K562 (cell line): ENCODE measurements around the gene ZNF438. TPM values are rescaled to one million over a fixed set of nuclear protein-coding genes. Genes with fewer than 3 reads are reported as not detected.

Experiments used
- ATAC-seq: fragments of 200-7000 bp; cut with Tn5 transposase; 3 replicates; pipeline ENCODE4 v1.9.1; 2020; ENCODE audit warnings: moderate library complexity
- BruUV-seq: library from RNA; stranded (reverse); fragments of 400-500 nt; replicated peaks from 2 replicates; lab custom pipeline; 2021; lab: Mats Ljungman, UMichigan
- CTCF ChIA-PET: fragments of 300-600 bp; formaldehyde crosslinking; extraction: SDS; loops from one replicate; lab custom pipeline; 2021; ENCODE audit warnings: low intra/inter-chr PET ratio; lab: Yijun Ruan, JAX
- POLR2A ChIA-PET: fragments of 300-600, 350-650 bp; sonication (Branson Sonifier 250); formaldehyde crosslinking; extraction: SDS; loops from one replicate; lab custom pipeline; 2021; ENCODE audit warnings: antibody characterized with exemption, inconsistent platforms; lab: Yijun Ruan, JAX
- DNase-seq, 4 experiments: peaks; one replicate each; pipeline versions ENCODE4 v3.0.0 to v3.0.0-alpha.2; 2011 to 2018; ENCODE audit warnings: low spot score in 3 of 4, mixed read lengths in 3 of 4; ENCODE audit errors: extremely low read depth in 1 of 4
- FAIRE-seq: peaks from 2 replicates; lab custom pipeline; 2011; peaks lifted over from hg19 to GRCh38; lab: Jason Lieb, UNC
- H2AFZ ChIP-seq: 2 replicates; pipeline ENCODE4 v1.6.0; 2011; ENCODE audit warnings: low read depth, low read length, control low read depth, inconsistent platforms
- H3K27ac ChIP-seq: fragments of 200-600 bp; 3 replicates; pipeline ENCODE4 v1.8.0; 2011; ENCODE audit warnings: low read depth, mild to moderate bottlenecking, control low read depth, inconsistent platforms, low read length, moderate library complexity, mixed read lengths; ENCODE audit errors: extremely low read depth
- H3K27me3 ChIP-seq, 2 experiments: fragments of 300-600 bp in 1 of 2; 2 replicates in 1 of 2; 3 replicates in 1 of 2; pipeline versions ENCODE4 v1.6.0 to v1.8.0; 2011; ENCODE audit warnings: inconsistent platforms in 2 of 2, low read length in 2 of 2, mild to moderate bottlenecking in 1 of 2, mixed read lengths in 1 of 2, moderate library complexity in 1 of 2; ENCODE audit not compliant: control insufficient read depth in 2 of 2, insufficient read depth in 2 of 2
- H3K36me3 ChIP-seq: fragments of 300-600 bp; 3 replicates; pipeline ENCODE4 v1.8.0; 2011; ENCODE audit warnings: mild to moderate bottlenecking, low read length, inconsistent platforms; ENCODE audit not compliant: control insufficient read depth, insufficient read depth
- H3K4me1 ChIP-seq, 2 experiments: fragments of 200-600 bp in 1 of 2; replicated peaks in 1 of 2; 2 replicates in 1 of 2; 3 replicates in 1 of 2; pipeline versions ENCODE4 v1.5.1 to v1.8.0; 2011; ENCODE audit warnings: inconsistent platforms in 2 of 2, low read length in 2 of 2, mild to moderate bottlenecking in 1 of 2, mixed read lengths in 1 of 2, moderate library complexity in 1 of 2; ENCODE audit not compliant: control insufficient read depth in 2 of 2, insufficient read depth in 2 of 2
- H3K4me2 ChIP-seq: 2 replicates; pipeline ENCODE4 v1.6.1; 2011; ENCODE audit warnings: low read length, control low read depth, inconsistent platforms, mixed read lengths; ENCODE audit not compliant: insufficient read depth
- H3K4me3 ChIP-seq: fragments of 200-600 bp; sonication (generic), shearing (Covaris generic); 2 replicates; pipeline ENCODE4 v1.5.1; 2016; ENCODE audit warnings: control low read depth, inconsistent platforms
- H3K79me2 ChIP-seq: fragments of 200-600 bp; 3 replicates; pipeline ENCODE4 v1.8.0; 2011; ENCODE audit warnings: low read length, inconsistent platforms; ENCODE audit not compliant: control insufficient read depth, insufficient read depth
- H3K9ac ChIP-seq, 2 experiments: 2 replicates each; pipeline versions ENCODE4 v1.6.0 to v1.6.1; 2011; ENCODE audit warnings: low read depth in 2 of 2, low read length in 2 of 2, control low read depth in 1 of 2, inconsistent platforms in 1 of 2, mild to moderate bottlenecking in 1 of 2, mixed read lengths in 1 of 2; ENCODE audit not compliant: insufficient read depth in 1 of 2
- H3K9me1 ChIP-seq: one replicate; pipeline ENCODE4 v1.6.0; 2011; ENCODE audit warnings: inconsistent platforms, mild to moderate bottlenecking, low read length, moderate library complexity; ENCODE audit not compliant: control insufficient read depth, insufficient read depth
- H3K9me3 ChIP-seq: replicated peaks from 2 replicates; pipeline ENCODE4 v1.5.1; 2011; ENCODE audit warnings: low read depth, low read length, inconsistent platforms; ENCODE audit not compliant: control insufficient read depth, insufficient read depth
- H4K20me1 ChIP-seq: replicated peaks from 2 replicates; pipeline ENCODE4 v1.6.1; 2011; ENCODE audit warnings: low read length, inconsistent platforms, mixed read lengths; ENCODE audit not compliant: control insufficient read depth, insufficient read depth
- CREB3 ChIP-seq: fragments of 450-650 bp; conservative IDR thresholded peaks from 2 replicates; pipeline ENCODE4 v1.6.1; 2016; ENCODE audit warnings: missing genetic modification characterization, low read depth, mild to moderate bottlenecking, missing compliant biosample characterization, moderate library complexity
- GATA2 ChIP-seq: sonication (generic); formaldehyde crosslinking; IDR thresholded peaks from 2 replicates; pipeline ENCODE4 v1.4.0; 2020; ENCODE audit warnings: mild to moderate bottlenecking, missing genetic modification reagents
- HINFP ChIP-seq: fragments of 450-650 bp; conservative IDR thresholded peaks from 2 replicates; pipeline ENCODE4 v1.6.1; 2016; ENCODE audit warnings: missing genetic modification characterization, low read depth, mild to moderate bottlenecking, control low read depth, missing compliant biosample characterization
- ID3 ChIP-seq, 2 experiments: fragments of 250-450 bp in 1 of 2; fragments of 450-650 bp in 1 of 2; sonication (Bioruptor Pico) in 1 of 2; IDR thresholded peaks; 2 replicates each; pipeline versions ENCODE4 v1.6.1 to v1.8.0; 2016 to 2021; ENCODE audit warnings: mild to moderate bottlenecking in 2 of 2, moderate library complexity in 2 of 2, missing compliant biosample characterization in 1 of 2, missing genetic modification characterization in 1 of 2
- MAX ChIP-seq: sonication (generic); formaldehyde crosslinking; IDR thresholded peaks from 2 replicates; pipeline ENCODE4 v1.9.0; 2022; ENCODE audit warnings: mild to moderate bottlenecking, missing genetic modification reagents
- MEF2D ChIP-seq: conservative IDR thresholded peaks from 2 replicates; pipeline ENCODE4 v1.6.1; 2016; ENCODE audit warnings: low read depth, missing genetic modification characterization, missing compliant biosample characterization
- MLLT1 ChIP-seq, 2 experiments: fragments of 450-650 bp; IDR thresholded peaks; 2 replicates each; pipeline ENCODE4 v1.6.1; 2016
- NR2F6 ChIP-seq: fragments of 450-650 bp; formaldehyde crosslinking; IDR thresholded peaks from 2 replicates; pipeline ENCODE4 v1.4.0; 2020; ENCODE audit warnings: mild to moderate bottlenecking
- NRF1 ChIP-seq, 2 experiments: fragments of 450-650 bp; IDR thresholded peaks in 1 of 2; conservative IDR thresholded peaks in 1 of 2; 2 replicates each; pipeline ENCODE4 v1.6.1; 2014; ENCODE audit warnings: mild to moderate bottlenecking in 2 of 2
- PTBP1 ChIP-seq: fragments of 200-400 bp; formaldehyde crosslinking; IDR thresholded peaks from 2 replicates; pipeline ENCODE4 v1.6.1; 2017; ENCODE audit warnings: low read depth, low read length
- ZC3H8 ChIP-seq: fragments of 450-650 bp; IDR thresholded peaks from 2 replicates; pipeline ENCODE4 v1.6.1; 2017
- ZNF133 ChIP-seq: fragments of 250-450 bp; sonication (Bioruptor Pico); IDR thresholded peaks from 2 replicates; pipeline ENCODE4 v1.4.0; 2020; ENCODE audit warnings: mild to moderate bottlenecking
- ZNF699 ChIP-seq: fragments of 250-450 bp; sonication (Bioruptor Pico); IDR thresholded peaks from 2 replicates; pipeline ENCODE4 v1.8.0; 2021; ENCODE audit warnings: mild to moderate bottlenecking, moderate library complexity; ENCODE audit not compliant: insufficient replicate concordance
- in situ Hi-C: fragments of 300-500 bp; cut with MboI; formaldehyde crosslinking; loops from 4 replicates; pipeline ENCODE4 v1.15.0; 2018; ENCODE audit warnings: inconsistent platforms, mixed read lengths
- intact Hi-C: fragments of 100-400 bp; cut with micrococcal nuclease; formaldehyde crosslinking; loops from 2 replicates; pipeline ENCODE4 v1.14.2; 2022
- polyA plus RNA-seq, 8 experiments: library from polyadenylated mRNA; depleted of rRNA in 4 of 8; stranded (reverse) in 5 of 8; unstranded in 3 of 8; fragments of >200 nt; fragmentation: Nextera tagmentation in 2 of 8; fragmentation: Illumina TruSeq in 1 of 8; extraction: Ambion mirVana in 2 of 8; extraction: Trizol in 1 of 8; gene quantifications; 2 replicates each; pipeline versions ENCODE4 v1.2.1 to v1.2.3, GENCODE V29; 2011 to 2014; ENCODE audit warnings: inconsistent platforms in 1 of 8, missing spikeins in 1 of 8
- total RNA-seq, 7 experiments: library from RNA; depleted of rRNA in 6 of 7; stranded (reverse); fragments of >200 nt in 6 of 7; fragmentation: Illumina TruSeq in 2 of 7; extraction: Trizol in 2 of 7; gene quantifications; 2 replicates each; pipeline versions ENCODE4 v1.2.1 to v1.2.3, GENCODE V29; 2011 to 2021; ENCODE audit warnings: low replicate concordance in 1 of 7

ZNF438 gene
- total and polyA plus RNA-seq, 9 of the 15 experiments (the other 6 are each of a cell fraction or from before 2014, with no cell fraction given), result 0.45 to 1.5 (median 0.91) TPM

GRCh38 chr10:30887839-30888238 is 143.8 kb downstream of the ZNF438 start (continued):
- no peak for TF ChIP-seq HINFP
- no peak for TF ChIP-seq GATA2 (CRISPR knock-in tag)
- no peak for TF ChIP-seq MAX (CRISPR knock-in tag)

GRCh38 chr10:30885423-30885822 is 146.2 kb downstream of the ZNF438 start:
- Histone ChIP-seq H3K9me1 (no peaks in the 10 kb centered on the region), H3K4me2 (no peak overlapping the region), H3K4me3 (no peak overlapping the region), H3K9ac (no peak overlapping the region), H2AFZ (no peak overlapping the region), H3K9me3 (no peaks in the 10 kb centered on the region), H3K79me2 (no peaks in the 10 kb centered on the region), H4K20me1 (no peaks in the 10 kb centered on the region), H3K36me3 (no peaks in the 10 kb centered on the region), H3K27ac (no peak overlapping the region), H3K27me3 (no peaks in the 10 kb centered on the region), H3K4me1 (no peaks in the 10 kb centered on the region)
- TF ChIP-seq NRF1 (conservative IDR thresholded peaks at IDR 0.05 in 1 of 2, IDR thresholded peaks at IDR 0.05 in 1 of 2) (no peak), ZNF133 (CRISPR knock-in tag) (no peak), ZC3H8 (no peak), PTBP1 (no peak), ZNF699 (CRISPR knock-in tag) (no peak), ID3 (CRISPR knock-in tag; IDR thresholded peaks at IDR 0.05) (no peak), ID3 (tag; IDR thresholded peaks at IDR 0.05) (no peak), MLLT1 (IDR thresholded peaks at IDR 0.05) (no peak), CREB3 (tag) (no peak), MEF2D (tag) (no peak), NR2F6 (CRISPR knock-in tag) (no peak)
- in situ Hi-C loops, result no loop called here
- ChIA-PET POLR2A (no interaction called here), CTCF (no interaction called here)
- no peak for FAIRE-seq
- DNase-seq, result no peak
- ATAC-seq, result no peak
- no TSS peak for BruUV-seq
- intact Hi-C loops, result no loop called here
